NCI-H1417 (cell line): Measurements from ENCODE around the gene OR2J2.
"Not testable (repeated sequence)": the region's sequence is repeated elsewhere in the genome, so short reads cannot be mapped to it uniquely, and the experiment has no call there.

Experiments
- DNase-seq, 3 experiments: peaks; one replicate each; lab custom pipeline; 2025; lab: John Stamatoyannopoulos, UW

The OR2J2 gene

GRCh38 chr6:29170607-29171006 lies at the start of gene OR2J2:
OR2J2 (plus strand) TSS chr6:29170907; CDS start chr6:29173636, 2,729 bp downstream.
- DNase-seq, result not testable (repeated sequence)

GRCh38 chr6:29129326-29130012 lies 41.2 kb upstream of the OR2J2 start:
- DNase-seq, result no peak

- no peak for DNase-seq
Measured at GRCh38 chr6:29130644-29131043, 40.1 kb upstream of the OR2J2 start.

- DNase-seq, result no peak
Measured at GRCh38 chr6:29131691-29132090, 39.0 kb upstream of the OR2J2 start.

- DNase-seq, result no peak
Measured at GRCh38 chr6:29137724-29138123, 33.0 kb upstream of the OR2J2 start.

- DNase-seq, result no peak
Measured at GRCh38 chr6:29141606-29142005, 29.1 kb upstream of the OR2J2 start.

- DNase-seq, result no peak
Measured at GRCh38 chr6:29142309-29142708, 28.4 kb upstream of the OR2J2 start.

- no peak for DNase-seq
Measured at GRCh38 chr6:29146179-29146578, 24.5 kb upstream of the OR2J2 start.

GRCh38 chr6:29147074-29147473 lies 23.6 kb upstream of the OR2J2 start:
- DNase-seq, result no peak

- not testable (repeated sequence) for DNase-seq
Measured at GRCh38 chr6:29149444-29149843, 21.3 kb upstream of the OR2J2 start.

- DNase-seq, result no peak
Measured at GRCh38 chr6:29153083-29153482, 17.6 kb upstream of the OR2J2 start.

- DNase-seq, result not testable (repeated sequence)
Measured at GRCh38 chr6:29155182-29155581, 15.5 kb upstream of the OR2J2 start.

- not testable (repeated sequence) for DNase-seq
Measured at GRCh38 chr6:29159922-29160321, 10.8 kb upstream of the OR2J2 start.

- DNase-seq, result not testable (repeated sequence)
Measured at GRCh38 chr6:29165571-29165970, 5.1 kb upstream of the OR2J2 start.

GRCh38 chr6:29171736-29172135 lies 1.0 kb downstream of the OR2J2 start:
- DNase-seq, result no peak

- no peak for DNase-seq
Measured at GRCh38 chr6:29183594-29183993, 12.9 kb downstream of the OR2J2 start.

- DNase-seq, result not testable (repeated sequence)
Measured at GRCh38 chr6:29188659-29189058, 18.0 kb downstream of the OR2J2 start.

GRCh38 chr6:29200767-29201662 lies 30.3 kb downstream of the OR2J2 start:
- no peak for DNase-seq

GRCh38 chr6:29201966-29202365 lies 31.3 kb downstream of the OR2J2 start:
- DNase-seq, result no peak

- no peak for DNase-seq
Measured at GRCh38 chr6:29211488-29211887, 40.8 kb downstream of the OR2J2 start.

GRCh38 chr6:29216528-29216927 lies 45.8 kb downstream of the OR2J2 start:
- no peak for DNase-seq

- DNase-seq, result not testable (repeated sequence)
Measured at GRCh38 chr6:29217242-29217641, 46.5 kb downstream of the OR2J2 start.

- DNase-seq, result not testable (repeated sequence)
Measured at GRCh38 chr6:29218056-29218455, 47.3 kb downstream of the OR2J2 start.
